ENCODE measurements around the gene LIG1.
A peak's percentile ranks its signal among the peaks of the same experiment; 100 is the strongest.

The LIG1 gene

DNA sequence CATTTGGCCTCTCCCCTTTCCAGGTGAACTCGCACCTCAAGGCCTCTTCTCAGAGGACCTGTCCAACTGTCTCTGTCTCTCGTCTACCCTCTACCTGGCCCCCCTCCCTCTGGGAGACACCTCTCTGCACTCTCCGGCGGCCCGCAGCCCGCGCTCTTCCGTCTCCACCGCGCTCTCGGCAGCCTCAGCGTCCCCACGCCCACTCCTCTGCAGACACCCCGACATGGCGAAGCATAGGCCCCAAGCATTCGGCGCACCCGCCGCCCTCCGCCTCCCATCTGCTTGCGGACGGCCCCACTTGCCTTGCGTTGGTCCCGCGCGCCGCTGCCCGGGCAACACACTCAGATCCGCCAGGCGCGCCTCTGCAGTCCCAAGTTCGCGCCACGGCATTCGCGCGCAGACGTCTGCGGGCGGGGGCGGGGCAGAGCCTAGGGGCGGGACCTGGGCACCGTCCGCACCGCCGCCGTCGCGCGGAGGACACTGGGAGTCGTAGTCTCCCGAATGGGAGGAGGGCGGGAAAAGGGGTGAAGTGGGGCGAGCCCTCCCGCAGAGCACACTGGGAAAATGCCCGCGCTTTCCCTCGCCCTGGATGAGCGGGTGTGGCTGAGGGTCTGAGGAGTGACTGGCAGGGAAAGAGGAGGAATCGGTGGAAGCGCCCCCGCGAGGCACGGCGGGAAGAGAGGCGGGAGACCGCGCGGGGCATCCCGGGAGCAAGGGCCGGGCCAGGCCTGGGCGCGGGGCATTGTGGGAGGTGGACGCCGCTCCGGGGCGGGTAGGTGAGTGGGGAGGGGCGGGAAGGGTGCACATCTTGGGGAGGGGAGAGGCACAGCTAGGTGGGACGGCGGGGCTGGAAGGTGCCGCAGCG is at the start of gene LIG1, which contains the start of gene ZSWIM9:
Gene LIG1 (minus strand): TSS at position 406 of the 865 bp plus-strand sequence. CDS start 4,778 bp downstream, outside the sequence.
Gene ZSWIM9 (plus strand): TSS at position 742 of the 865 bp plus-strand sequence. CDS start 1,123 bp downstream, outside the sequence.
- TF ChIP-seq ZNF274 (IDR thresholded peaks at IDR 0.05; ENCODE audit: low read depth, low read length): no peak
- H3K4me3 ChIP-seq (ENCODE audit: low read length): peak within 1 kb of the TSS; percentile 90

DNA sequence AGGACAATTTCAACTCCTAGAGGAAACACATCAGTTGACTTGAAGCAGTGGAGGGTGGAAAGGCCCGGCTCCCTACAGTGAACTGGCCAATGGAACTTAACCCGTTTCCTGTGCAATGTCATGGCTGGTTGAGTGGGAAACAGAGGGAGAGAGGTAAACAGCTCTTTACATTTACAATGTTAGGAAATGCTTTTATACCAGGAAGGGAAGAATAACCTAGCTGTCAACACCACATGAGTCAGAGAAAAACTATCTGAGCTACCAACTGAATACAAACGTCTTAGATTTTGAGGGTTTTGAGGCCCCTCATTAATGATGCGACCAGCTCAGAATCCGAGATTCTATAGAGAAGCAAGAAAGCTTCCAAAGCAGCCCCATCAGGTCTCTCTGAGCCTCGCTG is 48.9 kb upstream of the LIG1 start:
- H3K4me3 ChIP-seq (ENCODE audit: low read length): no peak overlapping the region
- TF ChIP-seq ZNF274 (IDR thresholded peaks at IDR 0.05; ENCODE audit: low read depth, low read length): no peak

DNA sequence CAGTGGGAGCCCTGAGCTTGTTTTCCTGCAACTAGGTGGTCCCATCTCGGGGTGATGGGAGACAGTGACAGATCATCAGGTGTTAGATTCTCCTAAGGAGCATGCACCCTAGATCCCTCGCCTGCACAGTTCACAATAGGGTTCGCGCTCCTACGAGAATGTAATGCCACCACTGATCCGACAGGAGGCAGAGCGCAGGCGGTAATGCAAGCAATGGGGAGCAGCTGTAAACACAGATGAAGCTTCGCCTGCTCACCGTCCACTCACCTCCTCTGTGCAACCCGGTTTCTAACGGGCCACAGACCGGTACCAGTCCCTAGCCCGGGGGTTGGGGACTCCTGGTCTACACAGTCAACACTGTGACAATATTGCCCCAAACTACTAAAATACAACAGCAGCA is 46.8 kb upstream of the LIG1 start:
- TF ChIP-seq ZNF274 (IDR thresholded peaks at IDR 0.05; ENCODE audit: low read depth, low read length): no peak
- H3K4me3 ChIP-seq (ENCODE audit: low read length): no peak overlapping the region

DNA sequence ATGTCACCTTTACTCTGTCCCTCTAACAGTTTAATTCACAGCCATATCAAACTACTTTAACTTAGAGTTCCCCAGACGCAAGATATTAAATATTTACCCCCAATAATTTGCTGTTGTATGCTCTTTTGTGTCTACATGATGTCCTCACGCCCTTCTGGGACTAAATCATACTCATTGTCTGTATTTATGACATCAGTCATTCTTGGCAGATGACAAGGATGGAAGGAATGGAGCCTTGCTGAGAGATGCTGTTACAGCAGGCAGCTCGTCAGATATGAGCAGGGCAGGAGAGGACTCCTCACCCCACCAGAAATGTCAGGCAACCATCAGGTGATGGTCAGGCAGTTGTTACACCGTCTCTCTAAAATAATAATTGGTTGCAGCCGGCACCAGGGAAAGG is 43.8 kb upstream of the LIG1 start:
- TF ChIP-seq ZNF274 (IDR thresholded peaks at IDR 0.05; ENCODE audit: low read depth, low read length): no peak

DNA sequence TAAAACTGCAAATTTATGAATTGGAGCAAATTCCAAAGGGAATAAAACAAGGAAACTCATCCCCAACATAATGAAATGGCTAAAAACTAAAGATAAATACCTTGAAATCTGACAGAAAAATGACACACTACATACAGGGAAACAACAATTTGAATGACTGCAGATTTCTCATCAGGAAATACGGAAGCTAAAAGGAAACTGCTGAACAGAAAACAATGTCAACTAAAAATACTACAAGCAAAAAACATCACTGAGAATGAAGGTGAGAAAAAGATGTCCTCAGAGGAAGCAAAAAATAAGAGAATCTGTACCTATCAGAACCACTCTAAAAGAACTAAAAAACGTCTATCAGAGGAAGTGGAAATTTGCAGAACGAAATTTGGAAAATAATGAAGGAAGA is 39.9 kb upstream of the LIG1 start:
- no peak for TF ChIP-seq ZNF274 (IDR thresholded peaks at IDR 0.05; ENCODE audit: low read depth, low read length)
- H3K4me3 ChIP-seq (ENCODE audit: low read length): no peak overlapping the region

More for the DNA sequence above, 43.8 kb upstream of the LIG1 start:
- no peak overlapping the region for H3K4me3 ChIP-seq (ENCODE audit: low read length)

DNA sequence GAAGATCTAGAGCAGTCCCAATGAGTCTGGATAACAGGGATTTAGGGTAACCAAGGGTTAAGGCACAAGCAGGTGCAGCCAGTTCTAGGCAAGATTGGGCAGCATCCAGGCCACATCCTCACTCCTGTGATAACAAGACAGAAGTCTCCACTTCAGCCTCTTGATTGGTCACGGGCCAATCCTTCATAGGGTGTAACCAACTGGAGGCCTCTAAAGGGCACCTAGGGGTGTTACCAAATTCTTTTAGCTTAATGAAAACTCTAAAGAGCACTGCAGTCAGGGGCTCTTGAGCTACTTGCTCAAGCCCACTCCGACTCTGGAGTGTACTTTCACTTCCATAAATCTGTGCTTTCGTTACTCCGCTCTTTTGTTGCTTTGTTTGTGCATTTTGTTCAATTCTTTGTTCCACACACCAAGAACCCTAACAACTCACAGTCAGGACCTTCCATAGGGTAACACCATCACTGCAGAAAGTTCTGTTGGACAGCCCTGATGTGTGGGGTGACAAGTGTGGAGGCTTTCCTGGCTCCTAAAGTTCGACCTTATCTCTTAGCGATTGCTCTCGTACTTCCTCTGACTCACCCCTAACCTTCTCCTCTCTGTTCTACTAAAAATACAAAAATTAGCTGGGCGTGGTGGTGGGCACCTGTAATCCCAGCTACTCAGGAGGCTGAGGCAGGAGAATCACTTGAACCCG is 36.4 kb upstream of the LIG1 start:
- no peak for TF ChIP-seq ZNF274 (IDR thresholded peaks at IDR 0.05; ENCODE audit: low read depth, low read length)
- H3K4me3 ChIP-seq (ENCODE audit: low read length): no peak overlapping the region

DNA sequence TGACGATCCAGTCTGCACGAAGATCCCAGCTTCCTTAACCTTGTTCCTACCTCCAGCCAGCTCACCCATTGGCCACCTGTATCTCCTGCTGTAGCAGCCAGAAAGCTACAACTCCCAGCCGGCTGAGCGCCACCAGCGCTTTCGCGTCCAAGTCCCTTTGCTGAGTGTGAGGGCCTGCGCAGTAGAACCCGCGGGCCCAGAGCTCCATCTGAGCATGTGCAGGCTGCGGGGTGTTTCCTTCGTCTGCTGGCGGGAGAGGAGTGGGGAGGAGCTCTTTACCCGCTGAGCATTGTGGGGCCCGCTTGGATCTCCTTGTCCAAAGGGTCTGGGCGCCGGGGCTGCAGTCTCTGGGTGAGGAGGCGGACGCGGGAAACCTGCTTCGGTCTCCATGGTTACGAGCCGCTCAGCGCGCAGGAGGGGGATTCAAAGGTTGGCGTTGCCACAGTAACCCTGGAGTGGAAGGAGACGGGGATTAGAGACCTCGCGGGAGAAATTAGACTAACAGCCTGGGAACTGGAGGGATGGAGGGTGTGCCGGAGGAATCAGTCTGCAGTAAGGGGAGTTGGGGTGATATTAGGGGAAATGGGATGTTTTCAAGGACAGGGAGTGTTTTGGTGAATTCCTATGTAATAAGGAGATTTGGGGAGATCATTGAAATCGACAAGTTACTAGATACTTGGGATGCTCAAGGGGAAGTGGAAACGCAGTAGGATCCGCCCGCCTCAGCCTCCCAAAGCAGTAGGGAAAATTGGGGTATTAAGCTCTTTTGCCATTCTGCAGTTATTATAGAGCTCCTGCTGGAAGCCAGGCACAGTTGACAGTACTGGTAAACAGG is 33.9 kb upstream of the LIG1 start:
- H3K4me3 ChIP-seq (ENCODE audit: low read length): peak overlapping the region; percentile 95
- TF ChIP-seq ZNF274 (IDR thresholded peaks at IDR 0.05; ENCODE audit: low read depth, low read length): no peak

DNA sequence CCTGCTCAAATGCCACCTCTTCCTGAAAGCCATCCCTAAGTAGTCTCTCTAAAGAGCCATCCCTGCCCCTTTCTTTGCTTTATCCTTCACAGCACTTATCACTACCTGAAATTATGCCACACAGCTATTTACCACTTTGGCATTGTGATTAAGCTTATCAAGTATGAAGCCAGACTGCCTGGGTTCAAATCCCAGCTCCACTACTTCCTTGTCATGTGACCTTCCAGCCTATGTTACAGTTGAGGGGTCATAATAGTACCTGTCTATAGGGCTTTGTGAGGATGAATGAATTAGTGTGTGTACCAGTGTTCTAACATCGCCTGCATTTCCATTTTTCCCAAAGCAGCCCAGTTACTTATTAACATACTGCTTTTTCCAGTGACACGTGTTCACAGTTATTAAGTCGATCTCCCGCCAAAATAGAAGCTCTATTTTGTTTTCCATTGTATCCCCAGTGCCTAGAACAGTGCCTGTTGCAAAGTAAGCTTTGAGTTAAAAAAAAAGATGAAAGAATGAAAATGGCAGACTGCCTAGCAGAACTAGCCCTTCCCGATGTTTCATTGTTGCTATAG is 33.2 kb upstream of the LIG1 start:
- no peak for TF ChIP-seq ZNF274 (IDR thresholded peaks at IDR 0.05; ENCODE audit: low read depth, low read length)
- H3K4me3 ChIP-seq (ENCODE audit: low read length): peak overlapping the region; percentile 95

DNA sequence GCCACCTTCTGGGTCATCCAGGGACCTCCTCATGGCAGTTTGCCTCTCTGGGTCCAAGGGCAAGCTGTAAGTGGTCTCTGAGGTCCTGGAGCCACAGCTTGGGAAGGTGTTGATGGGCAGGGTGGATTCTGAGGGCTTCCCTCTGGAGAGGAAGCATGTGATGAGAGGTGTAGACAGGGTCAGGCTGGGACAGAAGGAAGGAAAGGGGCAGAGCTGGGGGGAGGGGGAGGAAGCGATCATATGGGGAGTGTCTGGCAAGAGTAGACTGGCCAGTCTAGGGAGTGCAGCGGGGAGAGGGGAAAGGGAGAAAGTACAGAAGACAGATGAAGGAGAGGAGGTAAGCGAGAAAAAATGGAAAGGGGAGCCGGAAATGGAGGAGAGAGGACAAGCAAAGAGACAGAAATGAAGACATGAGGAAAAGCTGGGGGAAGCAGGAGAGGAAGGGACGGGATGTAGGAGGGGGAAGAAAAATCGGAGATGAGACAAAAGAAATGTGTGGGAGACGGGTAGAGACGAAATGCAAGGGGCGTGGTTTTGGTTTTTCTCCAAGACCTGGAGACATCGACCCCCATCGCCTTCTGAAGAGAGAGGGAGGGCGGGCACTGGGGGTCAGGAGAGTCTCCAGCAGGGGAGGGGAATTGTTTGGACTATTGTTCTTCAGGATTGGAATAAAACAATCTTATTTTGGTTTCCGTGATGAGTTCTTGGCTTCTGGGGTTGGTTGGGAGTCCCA is 27.0 kb upstream of the LIG1 start:
- TF ChIP-seq ZNF274 (IDR thresholded peaks at IDR 0.05; ENCODE audit: low read depth, low read length): no peak
- no peak overlapping the region for H3K4me3 ChIP-seq (ENCODE audit: low read length)

DNA sequence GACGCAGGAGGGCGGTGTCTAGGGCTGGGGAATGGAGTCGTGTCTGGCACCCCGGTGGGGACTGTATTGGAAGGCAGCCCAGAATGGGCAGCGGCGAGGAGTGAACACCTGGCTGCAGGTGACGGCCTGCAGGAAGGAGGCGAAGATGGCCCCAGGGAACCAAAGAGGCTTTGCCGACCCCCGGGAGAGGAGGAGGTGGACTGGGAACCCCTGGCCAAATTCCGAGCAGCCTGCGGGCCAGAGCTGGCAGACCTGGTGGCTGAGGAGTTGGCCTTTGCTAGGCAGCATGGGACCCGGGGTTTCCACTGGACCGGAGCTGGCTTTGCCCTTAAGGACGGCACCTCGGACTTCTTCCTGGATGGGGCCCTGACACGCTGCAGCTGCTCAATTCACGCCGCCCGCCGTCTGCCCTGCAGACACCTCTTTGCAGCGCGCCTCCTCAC is 26.2 kb upstream of the LIG1 start:
- no peak overlapping the region for H3K4me3 ChIP-seq (ENCODE audit: low read length)
- no peak for TF ChIP-seq ZNF274 (IDR thresholded peaks at IDR 0.05; ENCODE audit: low read depth, low read length)

DNA sequence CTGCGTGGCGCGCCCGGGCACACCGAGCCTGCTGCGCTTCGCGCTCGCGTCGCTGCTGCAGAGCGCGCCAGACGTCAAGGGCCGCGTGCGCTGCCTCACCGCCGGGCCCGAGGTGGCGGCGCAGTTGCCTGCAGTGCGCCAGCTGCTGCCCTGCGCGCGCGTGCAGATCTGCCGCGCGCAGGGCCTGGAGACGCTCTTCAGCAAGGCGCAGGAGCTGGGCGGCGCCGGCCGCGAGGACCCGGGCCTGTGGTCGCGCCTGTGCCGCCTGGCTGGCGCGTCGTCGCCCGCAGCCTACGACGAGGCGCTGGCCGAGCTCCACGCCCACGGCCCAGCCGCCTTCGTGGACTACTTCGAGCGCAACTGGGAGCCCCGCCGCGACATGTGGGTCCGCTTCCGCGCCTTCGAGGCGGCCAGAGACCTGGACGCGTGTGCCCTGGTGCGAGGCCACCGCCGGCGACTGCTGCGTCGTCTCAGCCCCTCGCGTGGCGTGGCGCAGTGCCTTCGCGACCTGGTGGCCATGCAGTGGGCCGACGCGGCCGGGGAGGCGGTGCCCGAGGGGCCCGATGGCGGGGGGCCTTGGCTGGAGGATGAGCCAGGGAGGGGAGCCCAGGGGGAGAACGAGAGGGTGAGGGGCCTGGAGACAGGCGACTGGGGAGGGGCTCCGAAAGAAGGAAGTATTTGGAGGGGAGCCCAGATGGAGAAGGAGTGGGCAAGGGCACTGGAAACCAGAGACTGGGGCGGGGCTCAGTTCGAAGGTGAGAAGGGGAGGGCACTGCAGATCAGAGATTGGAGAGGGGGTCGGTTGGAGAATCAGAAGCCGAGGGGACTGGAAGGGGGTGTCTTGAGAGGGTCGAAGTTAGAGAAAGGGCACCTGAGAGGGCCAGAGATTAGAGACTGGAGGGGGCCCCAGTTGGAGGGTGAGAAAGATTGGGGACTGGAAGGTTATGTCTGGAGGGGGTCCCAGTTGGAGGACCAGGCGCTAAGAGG is 25.0 kb upstream of the LIG1 start:
- H3K4me3 ChIP-seq (ENCODE audit: low read length): peak overlapping the region; percentile 1; the same call in 1 of the 2 replicates
- no peak for TF ChIP-seq ZNF274 (IDR thresholded peaks at IDR 0.05; ENCODE audit: low read depth, low read length)

Data from GM08714 (cell line).